HG02763 (cell line): ENCODE results near the gene NOP16.
A peak's percentile ranks its signal among the peaks of the same experiment; 100 is the strongest.

Source experiments
- ATAC-seq: cut with Tn5 transposase; IDR thresholded peaks from one replicate; pipeline ENCODE4 v1.9.1; 2021; ENCODE audit warnings: mild to moderate bottlenecking, moderate library complexity; ENCODE audit not compliant: unreplicated experiment

NOP16 gene

DNA sequence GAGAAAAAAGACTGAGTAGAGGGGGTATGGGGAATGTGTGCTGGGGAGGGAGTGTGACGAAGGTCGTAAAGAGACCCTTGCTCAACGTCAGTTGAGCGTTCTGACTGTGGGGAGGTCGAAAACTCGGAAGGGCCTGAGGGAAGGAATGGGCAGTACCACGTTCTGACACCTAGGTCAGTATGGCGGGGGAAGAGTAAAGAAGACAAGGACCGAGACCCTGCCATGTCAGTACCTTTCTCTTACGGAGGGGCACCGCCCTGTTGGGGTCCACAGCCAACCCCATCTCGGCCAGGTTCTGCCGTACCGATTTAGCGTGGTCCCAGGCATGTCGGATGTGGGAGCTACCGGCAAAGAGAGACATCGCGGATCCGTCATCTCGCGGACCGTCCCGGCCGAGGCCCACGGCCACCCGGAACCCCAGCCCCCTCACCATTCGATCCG is 375 bp downstream of the NOP16 start:
- no peak for ATAC-seq

- ATAC-seq, result no peak
Observed at GRCh38 chr5:176387384-176387925, 943 bp downstream of the NOP16 start.

- ATAC-seq, result no peak
Observed at GRCh38 chr5:176386491-176386890, 1.9 kb downstream of the NOP16 start.

GRCh38 chr5:176384991-176385390 is 3.4 kb downstream of the NOP16 start:
- ATAC-seq, result no peak

DNA sequence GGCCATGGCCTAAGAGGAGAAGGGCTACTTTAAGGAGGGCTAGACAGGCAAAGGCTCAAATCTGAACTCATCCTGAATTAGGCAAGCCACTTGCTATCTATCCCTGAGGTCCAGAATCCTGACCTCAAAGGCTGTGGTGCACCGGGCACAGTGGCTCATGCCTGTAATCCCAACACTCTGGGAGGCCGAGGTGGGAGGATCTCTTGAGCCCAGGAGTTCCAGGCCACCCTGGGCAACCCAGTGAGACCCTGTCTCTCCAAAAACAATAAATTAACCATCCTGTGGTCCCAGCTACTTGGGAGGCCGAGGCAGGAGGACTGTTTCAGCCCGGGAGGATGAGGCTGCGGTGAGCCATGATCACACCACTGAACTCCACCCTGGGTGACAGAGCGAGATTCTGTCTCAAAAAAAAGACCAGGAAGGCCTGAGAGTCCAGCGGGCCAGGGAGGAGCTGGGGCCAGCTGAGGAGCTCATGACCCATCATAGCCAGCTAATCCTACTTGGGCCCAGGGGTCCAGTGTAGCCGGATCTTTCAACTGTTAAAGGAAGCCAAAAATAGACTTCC is 4.0 kb downstream of the NOP16 start:
- no peak for ATAC-seq

GRCh38 chr5:176383961-176384360 is 4.4 kb downstream of the NOP16 start:
- no peak for ATAC-seq

GRCh38 chr5:176383248-176383905 is 5.0 kb downstream of the NOP16 start:
- ATAC-seq, result no peak

DNA sequence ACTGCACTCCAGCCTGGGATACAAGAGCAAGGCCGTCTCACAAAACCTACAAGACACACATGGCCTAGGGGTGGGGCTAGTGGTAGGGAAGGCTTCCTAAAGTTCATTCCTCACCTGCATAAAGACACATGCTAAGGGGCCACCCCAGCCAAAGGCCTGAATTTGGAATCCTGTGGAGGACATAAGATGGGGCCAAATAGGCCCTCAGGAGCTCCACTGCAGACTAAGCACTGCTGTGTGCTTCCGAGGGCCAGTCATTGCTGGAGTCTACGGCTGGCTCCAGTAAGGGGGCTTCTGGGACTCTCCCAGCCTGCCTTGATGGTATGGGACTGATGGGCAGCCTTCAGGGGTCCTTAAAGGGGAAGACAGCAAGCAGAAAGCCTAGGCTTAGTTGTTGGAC is 5.7 kb downstream of the NOP16 start:
- ATAC-seq, result no peak

DNA sequence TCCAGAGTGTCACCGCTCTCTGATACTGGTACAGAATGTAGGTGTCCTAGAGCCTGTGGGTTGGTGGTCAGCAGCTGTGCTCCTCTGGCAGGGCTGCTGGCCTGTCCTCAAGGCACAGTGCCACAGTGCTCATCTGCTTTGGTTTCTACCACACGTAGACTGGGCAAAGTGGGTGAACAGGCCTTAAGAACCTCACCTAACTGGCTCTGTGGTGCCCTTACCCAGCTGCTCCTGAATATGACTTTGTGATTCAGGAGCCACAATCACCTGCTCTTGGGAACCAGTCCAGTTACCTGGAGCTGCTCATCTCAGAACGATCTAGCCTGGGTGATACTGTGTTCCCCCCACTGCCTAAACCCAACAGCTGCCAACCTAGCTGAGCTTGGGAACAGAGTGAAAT is 6.4 kb downstream of the NOP16 start:
- ATAC-seq, result no peak

- ATAC-seq, result no peak
Observed at GRCh38 chr5:176381423-176381822, 7.0 kb downstream of the NOP16 start.

DNA sequence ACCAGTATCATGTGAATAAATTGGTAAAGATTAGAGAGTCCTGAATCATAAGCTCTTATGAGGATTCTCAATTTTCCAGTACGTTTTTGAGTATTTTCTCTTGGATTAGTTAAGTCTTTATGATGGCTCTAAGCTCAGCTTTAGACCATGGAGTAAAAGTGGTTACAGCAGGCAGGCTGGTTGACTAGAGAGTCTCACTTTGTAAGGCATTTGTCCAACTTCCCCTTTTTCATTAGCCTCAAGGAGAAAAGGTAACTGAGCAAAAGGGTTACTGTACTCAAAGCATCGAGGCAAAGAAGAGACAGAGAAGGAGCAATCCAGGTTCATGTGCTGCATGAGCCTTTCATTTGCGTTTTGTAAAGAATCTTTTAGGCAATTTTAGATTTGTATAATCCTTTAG is 8.5 kb downstream of the NOP16 start:
- no peak for ATAC-seq

GRCh38 chr5:176373100-176373818 is 15.1 kb downstream of the NOP16 start:
- no peak for ATAC-seq

DNA sequence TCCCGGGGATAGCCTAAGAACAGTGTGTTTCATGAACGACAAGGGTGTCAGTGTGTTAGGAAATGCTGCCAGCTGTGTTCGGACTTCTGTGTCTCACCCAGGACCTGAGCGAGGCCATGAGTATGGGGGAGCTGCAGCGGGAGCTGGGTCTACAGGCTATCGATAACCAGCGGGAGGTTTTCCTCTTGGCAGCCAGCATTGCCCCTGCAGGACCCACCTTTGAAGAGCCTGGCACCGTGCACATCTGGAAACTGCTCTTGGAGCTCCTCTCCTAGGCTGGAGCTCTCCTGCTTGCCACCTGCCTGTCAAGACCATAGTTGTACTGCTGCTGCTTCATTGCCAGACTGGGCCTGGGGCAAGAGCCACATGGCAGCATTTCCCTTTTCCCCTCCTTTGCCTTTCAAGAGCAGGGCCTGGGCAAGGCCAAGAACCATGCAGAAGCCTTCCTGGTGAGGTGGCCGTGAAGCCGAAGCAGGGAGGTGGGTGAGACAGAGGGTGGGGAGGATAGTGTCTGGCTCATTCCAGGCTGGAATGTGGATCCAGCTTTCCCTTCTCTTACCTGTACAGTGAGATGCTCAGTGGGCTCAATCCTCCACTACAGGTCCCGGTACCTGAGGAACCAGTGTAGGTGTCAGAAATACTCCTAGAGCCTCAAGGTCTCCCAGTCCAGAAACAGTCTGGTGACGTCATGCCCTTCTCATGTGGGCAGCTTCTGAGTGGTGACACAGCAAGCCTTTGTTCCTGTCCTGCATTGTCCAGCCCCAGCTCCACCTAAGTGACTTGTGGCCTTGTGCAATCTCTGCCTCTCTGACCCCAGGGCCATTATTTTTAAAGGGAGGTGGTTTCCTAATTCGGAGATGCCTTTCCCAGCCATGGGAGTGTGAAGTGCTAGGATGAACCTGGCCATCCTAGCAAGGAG is 16.5 kb downstream of the NOP16 start:
- no peak for ATAC-seq

DNA sequence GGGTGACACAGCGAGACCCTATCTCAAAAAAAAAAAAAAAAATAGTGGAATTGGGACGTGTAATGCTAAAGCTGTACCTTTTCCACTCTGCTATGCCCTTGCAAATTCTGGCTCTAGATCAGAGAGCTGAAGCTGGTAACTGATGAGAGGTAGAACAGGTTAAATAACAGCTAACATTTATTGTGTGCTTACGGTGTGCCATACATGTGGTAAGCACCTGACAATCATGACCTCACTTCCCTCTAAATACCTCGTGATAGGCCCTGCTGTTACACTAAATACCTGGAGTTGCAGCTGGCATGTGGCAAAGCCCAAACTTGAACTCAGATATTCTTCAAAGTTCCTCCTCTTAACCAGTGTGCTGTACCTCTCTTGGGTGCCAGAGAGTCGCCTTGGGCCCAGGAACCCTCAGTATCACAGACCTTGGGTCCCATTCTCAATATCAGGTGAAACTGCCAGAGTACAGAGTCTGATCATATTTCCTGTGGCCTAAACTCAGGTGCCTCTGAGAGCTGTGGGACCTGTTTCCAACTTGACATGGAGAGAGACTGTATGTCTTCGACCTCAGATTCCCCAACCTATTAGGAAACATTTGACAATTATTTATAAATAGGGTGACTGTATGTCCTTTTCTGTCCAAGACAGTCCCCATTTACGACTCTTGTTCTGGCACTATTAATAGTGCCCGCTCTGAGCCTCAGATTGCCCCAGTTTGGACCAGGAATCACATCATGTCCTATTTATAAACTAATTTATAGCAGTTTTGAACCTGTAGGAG is 18.3 kb downstream of the NOP16 start:
- no peak for ATAC-seq

- ATAC-seq, result no peak
Observed at GRCh38 chr5:176368726-176369125, 19.7 kb downstream of the NOP16 start.

DNA sequence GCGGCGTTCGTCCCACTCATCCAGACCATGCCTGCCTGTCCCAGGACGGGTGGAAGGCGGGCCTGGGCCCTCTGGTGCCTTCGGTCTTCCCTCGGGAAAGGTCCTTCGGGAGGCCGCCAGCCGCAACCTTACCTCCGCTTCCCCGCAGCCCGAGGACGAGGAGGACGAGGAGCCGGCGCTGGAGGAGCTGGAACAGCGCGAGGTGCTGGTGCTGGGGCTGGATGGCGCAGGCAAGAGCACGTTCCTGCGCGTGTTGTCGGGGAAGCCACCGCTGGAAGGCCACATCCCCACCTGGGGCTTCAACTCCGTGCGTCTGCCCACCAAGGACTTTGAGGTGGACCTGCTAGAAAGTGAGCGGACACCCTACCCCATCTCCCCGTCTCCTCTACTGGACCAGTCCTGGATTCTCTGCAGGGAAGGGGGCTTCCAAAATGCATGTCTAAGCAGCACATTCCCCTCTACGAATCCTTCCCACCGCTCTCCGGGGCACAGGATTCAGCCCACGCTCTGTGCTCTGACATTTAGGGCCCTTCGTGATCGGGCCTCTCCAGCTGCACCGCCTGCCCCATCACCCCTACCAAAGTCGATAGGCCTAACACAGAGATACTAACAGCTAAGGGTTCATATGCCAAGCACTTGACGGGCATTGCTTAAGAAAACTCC is 22.0 kb downstream of the NOP16 start:
- no peak for ATAC-seq

DNA sequence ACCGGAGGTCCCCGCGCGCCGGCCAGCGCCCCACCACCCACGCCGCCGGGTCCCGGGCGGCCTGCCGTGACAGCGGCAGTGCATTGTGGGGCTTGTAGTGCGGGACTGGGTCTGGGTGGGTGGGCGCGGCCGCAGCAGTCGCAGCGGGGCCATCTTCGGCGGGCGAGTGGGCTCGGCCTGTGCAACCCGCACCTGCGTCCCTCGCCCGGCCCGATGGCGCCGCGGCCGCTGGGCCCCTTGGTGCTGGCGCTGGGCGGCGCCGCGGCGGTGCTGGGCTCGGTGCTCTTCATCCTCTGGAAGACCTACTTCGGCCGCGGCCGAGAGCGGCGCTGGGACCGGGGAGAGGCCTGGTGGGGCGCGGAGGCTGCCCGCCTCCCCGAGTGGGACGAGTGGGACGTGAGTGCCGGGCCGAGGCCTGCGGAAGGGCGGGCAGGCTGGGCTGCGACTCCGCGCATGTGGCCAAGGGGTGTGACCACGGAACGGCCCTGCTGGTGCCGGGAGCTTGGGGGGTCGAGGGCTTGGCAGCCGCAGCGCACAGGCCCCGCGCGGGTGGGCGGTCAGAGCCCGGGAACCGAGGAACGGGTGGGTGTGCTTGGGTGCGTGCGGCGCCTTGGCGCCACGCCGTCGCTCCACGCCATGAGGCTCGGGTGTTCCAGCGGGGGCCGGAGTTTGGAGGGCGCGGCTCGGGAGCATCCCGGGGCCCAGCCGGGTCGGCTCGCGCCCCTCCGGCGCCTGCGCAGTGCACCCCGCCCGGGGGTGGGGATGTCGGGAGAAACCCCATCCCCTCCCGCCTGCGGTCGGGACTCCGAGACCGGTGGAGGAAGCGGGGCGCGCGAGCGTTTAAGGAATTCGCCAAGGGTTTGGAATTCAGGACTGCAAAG is 22.8 kb downstream of the NOP16 start, which contains the start of gene ARL10:
Gene ARL10, plus strand, starts transcription at position 137 of the 881 bp plus-strand sequence. Its CDS starts 77 bp downstream, at position 214.
- peak; percentile 39 for ATAC-seq

DNA sequence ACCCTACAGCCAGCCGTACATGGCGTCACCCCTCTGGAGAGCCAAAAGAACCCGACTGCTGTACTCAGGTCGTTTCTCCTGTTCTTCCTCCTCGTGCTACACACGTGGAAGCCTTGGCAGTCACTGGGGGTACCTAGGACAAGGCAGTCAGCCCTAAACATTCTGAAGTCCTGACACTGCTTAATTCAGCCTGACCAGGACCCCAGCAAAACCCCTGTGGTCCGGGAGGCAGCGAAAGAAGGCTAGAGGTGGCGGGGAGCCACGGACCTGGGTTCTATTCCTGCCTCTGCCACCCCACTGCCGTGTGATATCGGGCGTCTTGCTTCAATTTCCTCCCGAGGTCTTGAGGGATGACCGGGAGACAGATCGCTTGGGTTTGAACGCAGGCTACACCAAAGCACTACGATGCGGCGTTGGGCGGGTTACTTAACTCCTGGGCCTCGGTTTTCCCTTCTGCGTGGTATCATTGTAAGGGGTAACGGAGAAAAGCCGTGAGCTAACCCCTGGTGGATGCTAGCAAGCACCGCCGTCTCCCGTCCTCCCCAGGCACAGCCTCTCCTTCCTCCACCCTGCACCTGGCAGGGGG is 23.5 kb downstream of the NOP16 start:
- no peak for ATAC-seq
